Ishikawa (cell line): Measurements from ENCODE around the gene ZSWIM6.

Source experiments
- CEBPB ChIP-seq: IDR thresholded peaks from 2 replicates; pipeline ENCODE4 v1.6.1; 2012
- CREB1 ChIP-seq: IDR thresholded peaks from 2 replicates; pipeline ENCODE4 v1.6.1; 2012; ENCODE audit warnings: low read depth
- EGR1 ChIP-seq: IDR thresholded peaks from 2 replicates; pipeline ENCODE4 v1.6.1; 2012
- EP300 ChIP-seq: IDR thresholded peaks from 2 replicates; pipeline ENCODE4 v1.6.1; 2012; ENCODE audit warnings: borderline replicate concordance
- FOXM1 ChIP-seq: IDR thresholded peaks from 2 replicates; pipeline ENCODE4 v1.6.1; 2012; ENCODE audit warnings: low read depth, borderline replicate concordance
- MAX ChIP-seq: IDR thresholded peaks from 2 replicates; pipeline ENCODE4 v1.6.1; 2012
- NFIC ChIP-seq: IDR thresholded peaks from 2 replicates; pipeline ENCODE4 v1.6.1; 2012
- RAD21 ChIP-seq: IDR thresholded peaks from 2 replicates; pipeline ENCODE4 v1.6.1; 2012; ENCODE audit warnings: low read depth
- REST ChIP-seq: IDR thresholded peaks from 2 replicates; pipeline ENCODE4 v1.6.1; 2012; ENCODE audit warnings: low read depth, mild to moderate bottlenecking
- TAF1 ChIP-seq: IDR thresholded peaks from 2 replicates; pipeline ENCODE4 v1.6.1; 2012; ENCODE audit warnings: low read depth, mild to moderate bottlenecking
- TCF12 ChIP-seq: IDR thresholded peaks from 2 replicates; pipeline ENCODE4 v1.6.1; 2012; ENCODE audit warnings: low read depth
- TEAD4 ChIP-seq: IDR thresholded peaks from 2 replicates; pipeline ENCODE4 v1.6.1; 2012
- USF1 ChIP-seq: IDR thresholded peaks from 2 replicates; pipeline ENCODE4 v1.6.1; 2012
- YY1 ChIP-seq: IDR thresholded peaks from 2 replicates; pipeline ENCODE4 v1.6.1; 2012; ENCODE audit warnings: low read depth
- ZBTB7A ChIP-seq: IDR thresholded peaks from 2 replicates; pipeline ENCODE4 v1.6.1; 2012; ENCODE audit warnings: low read depth

The ZSWIM6 gene

GRCh38 chr5:61394078-61394704 is 62.1 kb downstream of the ZSWIM6 start:
- TF ChIP-seq CREB1 (no peak), USF1 (no peak)

GRCh38 chr5:61394793-61395192 is 62.7 kb downstream of the ZSWIM6 start:
- no peak for TF ChIP-seq ZBTB7A
- TF ChIP-seq USF1: no peak
- no peak for TF ChIP-seq MAX
- no peak for TF ChIP-seq EGR1
- TF ChIP-seq NFIC: no peak
- TF ChIP-seq REST: no peak
- no peak for TF ChIP-seq TAF1
- TF ChIP-seq TCF12: no peak
- TF ChIP-seq CEBPB: no peak
- TF ChIP-seq CREB1: no peak

- no peak for TF ChIP-seq EGR1
- no peak for TF ChIP-seq REST
- no peak for TF ChIP-seq EP300
- no peak for TF ChIP-seq ZBTB7A
- no peak for TF ChIP-seq YY1
- TF ChIP-seq MAX: no peak
- no peak for TF ChIP-seq NFIC
- TF ChIP-seq TCF12: no peak
- TF ChIP-seq USF1: no peak
- no peak for TF ChIP-seq FOXM1
- no peak for TF ChIP-seq RAD21
- TF ChIP-seq CEBPB: no peak
- TF ChIP-seq TEAD4: no peak
- no peak for TF ChIP-seq TAF1
These were observed 65.2 kb downstream of the ZSWIM6 start for GRCh38 chr5:61397238-61397637.

- TF ChIP-seq ZBTB7A (no peak), MAX (no peak), CREB1 (no peak), EP300 (no peak; the same call in 1 of the 2 replicates), YY1 (no peak)
These were observed 65.9 kb downstream of the ZSWIM6 start for GRCh38 chr5:61397937-61398336.

- TF ChIP-seq ZBTB7A (no peak), EGR1 (no peak), CREB1 (no peak), MAX (no peak), REST (no peak), TEAD4 (no peak), FOXM1 (no peak), EP300 (no peak), NFIC (no peak), RAD21 (no peak), TCF12 (no peak), YY1 (no peak), TAF1 (no peak), CEBPB (no peak)
These were observed 66.4 kb downstream of the ZSWIM6 start for GRCh38 chr5:61398440-61398839.
